CD4-positive, alpha-beta T cell treated with Interleukin-12 subunit alpha and Interleukin-12 subunit beta, for 1 hour (primary cell): ENCODE data around the gene PACS2.

Source experiments
- DNase-seq: peaks from one replicate; pipeline ENCODE4 v3.0.0-alpha.2; 2020

Gene PACS2

GRCh38 chr14:105375635-105376057 lies 61.1 kb downstream of the PACS2 start:
- DNase-seq, result peak; percentile 15

- no peak for DNase-seq
Observed at GRCh38 chr14:105376521-105377440, 62.2 kb downstream of the PACS2 start.

GRCh38 chr14:105377555-105378182 lies 63.1 kb downstream of the PACS2 start:
- DNase-seq, result no peak

GRCh38 chr14:105378199-105378598 lies 63.7 kb downstream of the PACS2 start:
- no peak for DNase-seq

GRCh38 chr14:105378873-105379685 lies 64.5 kb downstream of the PACS2 start:
- no peak for DNase-seq

GRCh38 chr14:105379946-105380345 lies 65.4 kb downstream of the PACS2 start:
- DNase-seq, result no peak

GRCh38 chr14:105380756-105381155 lies 66.2 kb downstream of the PACS2 start:
- DNase-seq, result no peak

GRCh38 chr14:105381446-105382342 lies 67.1 kb downstream of the PACS2 start:
- no peak for DNase-seq

GRCh38 chr14:105382343-105383082 lies 68.0 kb downstream of the PACS2 start:
- DNase-seq, result no peak

- DNase-seq, result no peak
Observed at GRCh38 chr14:105383083-105383730, 68.7 kb downstream of the PACS2 start.

- no peak for DNase-seq
Observed at GRCh38 chr14:105384041-105384557, 69.6 kb downstream of the PACS2 start.

GRCh38 chr14:105384605-105385321 lies 70.2 kb downstream of the PACS2 start:
- DNase-seq, result no peak

- DNase-seq, result no peak
Observed at GRCh38 chr14:105385322-105385637, 70.7 kb downstream of the PACS2 start.

GRCh38 chr14:105385698-105386365 lies 71.3 kb downstream of the PACS2 start:
- DNase-seq, result no peak

GRCh38 chr14:105386581-105387529 lies 72.3 kb downstream of the PACS2 start:
- DNase-seq, result no peak

- no peak for DNase-seq
Observed at GRCh38 chr14:105387530-105387922, 73.0 kb downstream of the PACS2 start.

GRCh38 chr14:105388110-105388951 lies 73.8 kb downstream of the PACS2 start:
- DNase-seq, result no peak
